OCI-LY3 (cell line): ENCODE results near the gene FRAS1.

Experiments
- EZH2phosphoT487 ChIP-seq: fragments of 200-600 bp; shearing (Covaris generic); IDR thresholded peaks from 2 replicates; pipeline ENCODE4 v1.6.1; 2018; ENCODE audit warnings: antibody characterized with exemption, mixed run types, low read depth
- TF ChIP-seq, protein P1 (sequence below): fragments of 200-600, 300-600 bp; sonication (generic); IDR thresholded peaks from 2 replicates; pipeline ENCODE4 v1.5.1; 2014; ENCODE audit warnings: antibody characterized with exemption, low read length, low read depth

DNA sequence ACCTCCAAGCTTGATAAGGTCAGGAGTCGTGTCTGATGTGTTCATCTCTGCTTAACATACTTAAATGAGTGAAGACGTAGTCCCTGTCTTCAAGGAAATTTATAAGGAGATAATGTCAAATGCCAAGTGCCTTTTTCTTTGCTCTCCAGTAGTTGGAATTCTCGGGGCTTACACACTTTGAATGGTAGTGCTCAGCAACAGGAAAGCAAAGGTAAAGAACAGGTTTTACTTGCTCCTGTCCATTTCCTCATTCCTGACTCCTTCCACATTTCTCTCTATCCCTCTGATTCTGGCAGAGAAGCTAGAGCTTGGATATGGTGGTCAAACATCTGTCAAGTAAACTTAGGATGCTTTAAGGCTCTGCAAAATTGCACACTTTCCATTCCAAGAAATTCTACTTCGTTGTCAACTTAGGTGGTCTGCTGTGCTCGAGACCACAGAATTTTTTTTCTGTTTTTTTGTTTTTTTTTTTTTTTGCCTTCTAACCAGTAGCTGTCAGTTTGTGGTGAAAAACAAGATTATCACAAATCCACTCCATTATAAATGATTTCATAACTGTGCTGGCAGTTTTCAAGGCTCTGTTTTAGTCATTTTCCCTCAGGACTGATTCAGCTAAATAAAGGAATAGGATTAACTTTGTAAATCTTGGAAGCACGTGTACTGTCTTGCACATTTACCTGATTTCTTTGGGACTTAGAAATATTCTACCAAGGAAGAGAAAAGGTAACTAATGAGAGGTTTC, 313.7 kb downstream of the FRAS1 start:
- TF ChIP-seq, protein P1, sequence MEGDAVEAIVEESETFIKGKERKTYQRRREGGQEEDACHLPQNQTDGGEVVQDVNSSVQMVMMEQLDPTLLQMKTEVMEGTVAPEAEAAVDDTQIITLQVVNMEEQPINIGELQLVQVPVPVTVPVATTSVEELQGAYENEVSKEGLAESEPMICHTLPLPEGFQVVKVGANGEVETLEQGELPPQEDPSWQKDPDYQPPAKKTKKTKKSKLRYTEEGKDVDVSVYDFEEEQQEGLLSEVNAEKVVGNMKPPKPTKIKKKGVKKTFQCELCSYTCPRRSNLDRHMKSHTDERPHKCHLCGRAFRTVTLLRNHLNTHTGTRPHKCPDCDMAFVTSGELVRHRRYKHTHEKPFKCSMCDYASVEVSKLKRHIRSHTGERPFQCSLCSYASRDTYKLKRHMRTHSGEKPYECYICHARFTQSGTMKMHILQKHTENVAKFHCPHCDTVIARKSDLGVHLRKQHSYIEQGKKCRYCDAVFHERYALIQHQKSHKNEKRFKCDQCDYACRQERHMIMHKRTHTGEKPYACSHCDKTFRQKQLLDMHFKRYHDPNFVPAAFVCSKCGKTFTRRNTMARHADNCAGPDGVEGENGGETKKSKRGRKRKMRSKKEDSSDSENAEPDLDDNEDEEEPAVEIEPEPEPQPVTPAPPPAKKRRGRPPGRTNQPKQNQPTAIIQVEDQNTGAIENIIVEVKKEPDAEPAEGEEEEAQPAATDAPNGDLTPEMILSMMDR = no peak
- TF ChIP-seq EZH2phosphoT487 = no peak
